Subcutaneous abdominal adipose tissue (tissue), 5 donors: ENCODE measurements around the gene XYLT1.

Experiments used
- H3K27ac ChIP-seq: one replicate; pipeline ENCODE4 v1.7.0; 2013; ENCODE audit warnings: low read depth, mild to moderate bottlenecking, inconsistent platforms, low read length, moderate library complexity
- H3K27me3 ChIP-seq, 5 donors: one replicate each; pipeline ENCODE4 v1.7.0; 2013; ENCODE audit warnings: low read length in 5 of 5, inconsistent platforms in 1 of 5; ENCODE audit not compliant: control insufficient read depth in 5 of 5, insufficient read depth in 4 of 5
- H3K36me3 ChIP-seq, 5 donors: one replicate each; pipeline ENCODE4 v1.7.0; 2013; ENCODE audit warnings: low read length in 5 of 5; ENCODE audit not compliant: control insufficient read depth in 5 of 5, insufficient read depth in 5 of 5
- H3K4me1 ChIP-seq, 5 donors: one replicate each; pipeline ENCODE4 v1.7.0; 2013; ENCODE audit warnings: low read length in 5 of 5, mild to moderate bottlenecking in 3 of 5, moderate library complexity in 1 of 5; ENCODE audit not compliant: control insufficient read depth in 5 of 5, insufficient read depth in 5 of 5
- H3K4me3 ChIP-seq, 5 donors: one replicate each; pipeline ENCODE4 v1.7.0; 2013; ENCODE audit warnings: low read length in 5 of 5, low read depth in 1 of 5
- H3K9ac ChIP-seq, 5 donors: one replicate each; pipeline ENCODE4 v1.7.0; 2013; ENCODE audit warnings: low read length in 5 of 5, mild to moderate bottlenecking in 4 of 5, moderate library complexity in 3 of 5
- H3K9me3 ChIP-seq, 5 donors: one replicate each; pipeline ENCODE4 v1.7.0; 2013; ENCODE audit warnings: low read length in 5 of 5; ENCODE audit not compliant: control insufficient read depth in 5 of 5
- donor health status: healthy.
- donor health status: healthy.
- donor health status: healthy.
- donor health status: healthy.
- donor health status: healthy.

The XYLT1 gene

GRCh38 chr16:17435318-17435717 lies 35.4 kb downstream of the XYLT1 start:
- Histone ChIP-seq H3K9ac (no peak overlapping the region), H3K27me3 (no peaks in the 10 kb centered on the region), H3K9me3 (no peaks in the 10 kb centered on the region), H3K4me1 (peaks cover 0 to 34% (median 19%) of the 10 kb centered on the region in 5 donors), H3K27ac (no peak overlapping the region), H3K4me3 (no peak overlapping the region), H3K36me3 (no peaks in the 10 kb centered on the region)

- Histone ChIP-seq H3K9ac (peak overlapping the region in 1 of 5 donors; percentile 19), H3K27ac (peak overlapping the region; percentile 18), H3K4me1 (peaks cover 0 to 34% (median 19%) of the 10 kb centered on the region in 5 donors), H3K9me3 (no peaks in the 10 kb centered on the region), H3K27me3 (no peaks in the 10 kb centered on the region), H3K36me3 (no peaks in the 10 kb centered on the region), H3K4me3 (no peak overlapping the region)
Observed at GRCh38 chr16:17433577-17434451, 36.9 kb downstream of the XYLT1 start.

- Histone ChIP-seq H3K27ac (peak overlapping the region; percentile 18), H3K4me3 (no peak overlapping the region), H3K36me3 (no peaks in the 10 kb centered on the region), H3K27me3 (no peaks in the 10 kb centered on the region), H3K9ac (no peak overlapping the region), H3K9me3 (no peaks in the 10 kb centered on the region), H3K4me1 (peaks cover 0 to 34% (median 19%) of the 10 kb centered on the region in 5 donors)
Observed at GRCh38 chr16:17432901-17433576, 37.7 kb downstream of the XYLT1 start.

- Histone ChIP-seq H3K27ac (no peak overlapping the region), H3K9ac (no peak overlapping the region), H3K4me3 (no peak overlapping the region), H3K36me3 (no peaks in the 10 kb centered on the region), H3K4me1 (peaks cover 0 to 25% (median 16%) of the 10 kb centered on the region in 5 donors), H3K9me3 (no peaks in the 10 kb centered on the region), H3K27me3 (no peaks in the 10 kb centered on the region)
Observed at GRCh38 chr16:17431968-17432625, 38.7 kb downstream of the XYLT1 start.

- Histone ChIP-seq H3K9ac (no peak overlapping the region), H3K9me3 (no peaks in the 10 kb centered on the region), H3K36me3 (no peaks in the 10 kb centered on the region), H3K4me3 (no peak overlapping the region), H3K4me1 (peaks cover 0 to 17% (median 14%) of the 10 kb centered on the region in 5 donors), H3K27ac (no peak overlapping the region), H3K27me3 (no peaks in the 10 kb centered on the region)
Observed at GRCh38 chr16:17431012-17431411, 39.7 kb downstream of the XYLT1 start.

GRCh38 chr16:17426451-17426850 lies 44.3 kb downstream of the XYLT1 start:
- Histone ChIP-seq H3K4me3 (no peak overlapping the region), H3K27ac (no peak overlapping the region), H3K4me1 (peaks cover 0 to 9% (median 0%) of the 10 kb centered on the region in 5 donors), H3K27me3 (no peaks in the 10 kb centered on the region), H3K9ac (no peak overlapping the region), H3K9me3 (no peaks in the 10 kb centered on the region), H3K36me3 (no peaks in the 10 kb centered on the region)

- Histone ChIP-seq H3K36me3 (no peaks in the 10 kb centered on the region), H3K4me1 (peaks cover 0 to 9% (median 0%) of the 10 kb centered on the region in 5 donors), H3K9ac (no peak overlapping the region)
Observed at GRCh38 chr16:17424771-17425170, 46.0 kb downstream of the XYLT1 start.

GRCh38 chr16:17423221-17423620 lies 47.5 kb downstream of the XYLT1 start:
- Histone ChIP-seq H3K36me3 (no peaks in the 10 kb centered on the region), H3K4me1 (peaks cover 0 to 9% (median 0%) of the 10 kb centered on the region in 5 donors), H3K9me3 (no peaks in the 10 kb centered on the region), H3K27me3 (no peaks in the 10 kb centered on the region), H3K9ac (no peak overlapping the region), H3K4me3 (no peak overlapping the region), H3K27ac (no peak overlapping the region)

More at GRCh38 chr16:17424771-17425170, 46.0 kb downstream of the XYLT1 start:
- H3K27me3 ChIP-seq: no peaks in the 10 kb centered on the region
- H3K27ac ChIP-seq: no peak overlapping the region
- no peaks in the 10 kb centered on the region for H3K9me3 ChIP-seq
- H3K4me3 ChIP-seq: no peak overlapping the region

- Histone ChIP-seq H3K27me3 (no peaks in the 10 kb centered on the region), H3K36me3 (no peaks in the 10 kb centered on the region), H3K9me3 (no peaks in the 10 kb centered on the region), H3K4me3 (no peak overlapping the region), H3K27ac (no peak overlapping the region), H3K9ac (no peak overlapping the region), H3K4me1 (peaks cover 2 to 22% (median 18%) of the 10 kb centered on the region in 5 donors)
Observed at GRCh38 chr16:17420816-17421215, 49.9 kb downstream of the XYLT1 start.

- Histone ChIP-seq H3K27ac (no peak overlapping the region), H3K9ac (no peak overlapping the region), H3K36me3 (no peaks in the 10 kb centered on the region), H3K4me1 (peaks cover 2 to 23% (median 19%) of the 10 kb centered on the region in 5 donors), H3K27me3 (no peaks in the 10 kb centered on the region), H3K4me3 (no peak overlapping the region), H3K9me3 (no peaks in the 10 kb centered on the region)
Observed at GRCh38 chr16:17419266-17419665, 51.5 kb downstream of the XYLT1 start.
